CD4-positive, alpha-beta T cell treated with Interferon gamma for 1 hour (primary cell): ENCODE data around the gene MYEOV.

Experiments
- DNase-seq: peaks from one replicate; pipeline ENCODE4 v3.0.0-alpha.2; 2020

Gene MYEOV

GRCh38 chr11:69287968-69288882, 5.7 kb upstream of the MYEOV start:
- DNase-seq = no peak

GRCh38 chr11:69288883-69289242, 5.1 kb upstream of the MYEOV start:
- no peak for DNase-seq

GRCh38 chr11:69290806-69291205, 3.1 kb upstream of the MYEOV start:
- no peak for DNase-seq

- no peak for DNase-seq
Observed at GRCh38 chr11:69291459-69292110, 2.4 kb upstream of the MYEOV start.

GRCh38 chr11:69292221-69292648, 1.7 kb upstream of the MYEOV start:
- DNase-seq = peak; percentile 38

GRCh38 chr11:69293087-69293486, 868 bp upstream of the MYEOV start:
- DNase-seq = no peak

- DNase-seq = no peak
Observed at GRCh38 chr11:69294571-69295078, 670 bp downstream of the MYEOV start.

GRCh38 chr11:69295079-69295994, 1.4 kb downstream of the MYEOV start:
- no peak for DNase-seq

GRCh38 chr11:69295995-69296889, 2.3 kb downstream of the MYEOV start:
- DNase-seq = peak; percentile 56

GRCh38 chr11:69296890-69297786, 3.2 kb downstream of the MYEOV start:
- DNase-seq = peak; percentile 85

- peak; percentile 79 for DNase-seq
Observed at GRCh38 chr11:69297787-69298266, 3.9 kb downstream of the MYEOV start.

- peak; percentile 80 for DNase-seq
Observed at GRCh38 chr11:69298267-69299022, 4.5 kb downstream of the MYEOV start.

- no peak for DNase-seq
Observed at GRCh38 chr11:69299023-69299461, 5.1 kb downstream of the MYEOV start.

GRCh38 chr11:69299572-69299971, 5.6 kb downstream of the MYEOV start:
- no peak for DNase-seq

GRCh38 chr11:69300120-69301060, 6.4 kb downstream of the MYEOV start:
- DNase-seq = no peak

GRCh38 chr11:69301081-69301454, 7.1 kb downstream of the MYEOV start:
- no peak for DNase-seq

GRCh38 chr11:69301455-69302401, 7.8 kb downstream of the MYEOV start:
- no peak for DNase-seq
